Liver (tissue), 9 donors: ENCODE data around the gene GPR39. TPM values are rescaled to one million over a fixed set of nuclear protein-coding genes. Genes with fewer than 3 reads are reported as not detected.

Source experiments
- DNase-seq: peaks from one replicate; pipeline ENCODE4 v3.0.0-alpha.2; 2017; ENCODE audit warnings: low spot score
- H3K27ac ChIP-seq, 2 donors: one replicate each; pipeline ENCODE4 v1.7.0; 2013; ENCODE audit warnings: inconsistent platforms in 2 of 2, low read length in 2 of 2, control low read depth in 1 of 2, low read depth in 1 of 2, mild to moderate bottlenecking in 1 of 2
- H3K27me3 ChIP-seq, 4 donors: one replicate each; pipeline versions ENCODE4 v1.6.1 to v1.7.0; 2013; ENCODE audit warnings: low read length in 3 of 4, inconsistent platforms in 1 of 4, mild to moderate bottlenecking in 1 of 4, moderate library complexity in 1 of 4; ENCODE audit not compliant: control insufficient read depth in 4 of 4, insufficient read depth in 4 of 4
- H3K36me3 ChIP-seq, 4 donors: one replicate each; pipeline versions ENCODE4 v1.6.1 to v1.7.0; 2013; ENCODE audit warnings: low read length in 3 of 4, mild to moderate bottlenecking in 3 of 4, low read depth in 1 of 4, moderate library complexity in 1 of 4; ENCODE audit not compliant: control insufficient read depth in 4 of 4, insufficient read depth in 3 of 4
- H3K4me1 ChIP-seq, 4 donors: one replicate each; pipeline versions ENCODE4 v1.6.1 to v1.7.0; 2013; ENCODE audit warnings: low read length in 3 of 4, mild to moderate bottlenecking in 3 of 4, moderate library complexity in 1 of 4; ENCODE audit not compliant: control insufficient read depth in 4 of 4, insufficient read depth in 4 of 4
- H3K4me3 ChIP-seq, 3 donors: one replicate each; pipeline versions ENCODE4 v1.6.1 to v1.7.0; 2013; ENCODE audit warnings: low read length in 3 of 3, control low read depth in 1 of 3, low read depth in 1 of 3, mild to moderate bottlenecking in 1 of 3
- H3K9ac ChIP-seq, 2 donors: one replicate each; pipeline ENCODE4 v1.7.0; 2013; ENCODE audit warnings: low read length in 2 of 2, mild to moderate bottlenecking in 2 of 2, moderate library complexity in 2 of 2, control low read depth in 1 of 2, low read depth in 1 of 2
- H3K9me3 ChIP-seq, 4 donors: one replicate each; pipeline versions ENCODE4 v1.6.1 to v1.7.0; 2013; ENCODE audit warnings: low read length in 3 of 4; ENCODE audit not compliant: control insufficient read depth in 4 of 4
- ATF3 ChIP-seq: IDR thresholded peaks from 2 replicates; pipeline ENCODE4 v1.6.1; 2016; ENCODE audit warnings: antibody characterized with exemption
- CTCF ChIP-seq: fragments of 150-350 bp; IDR thresholded peaks from 2 replicates; pipeline ENCODE4 v1.5.1; 2017; ENCODE audit warnings: improper control_type of control experiment, low read depth, low read length; ENCODE audit not compliant: missing input control
- EGR1 ChIP-seq, 2 donors: IDR thresholded peaks; 2 replicates each; pipeline ENCODE4 v1.6.1; 2016 to 2018; ENCODE audit warnings: antibody characterized with exemption in 2 of 2, low read depth in 2 of 2
- FOXA1 ChIP-seq: IDR thresholded peaks from 2 replicates; pipeline ENCODE4 v1.6.1; 2016; ENCODE audit warnings: antibody characterized with exemption
- FOXA2 ChIP-seq: IDR thresholded peaks from 2 replicates; pipeline ENCODE4 v1.6.1; 2016; ENCODE audit warnings: antibody characterized with exemption
- GABPA ChIP-seq, 2 donors: IDR thresholded peaks in 1 of 2; conservative IDR thresholded peaks in 1 of 2; 2 replicates each; pipeline ENCODE4 v1.6.1; 2016; ENCODE audit warnings: antibody characterized with exemption in 2 of 2, mild to moderate bottlenecking in 1 of 2, moderate library complexity in 1 of 2
- HNF4A ChIP-seq, 2 donors: conservative IDR thresholded peaks; 2 replicates each; pipeline ENCODE4 v1.6.1; 2016; ENCODE audit warnings: antibody characterized with exemption in 2 of 2, mild to moderate bottlenecking in 2 of 2
- HNF4G ChIP-seq: IDR thresholded peaks from 2 replicates; pipeline ENCODE4 v1.6.1; 2016; ENCODE audit warnings: antibody characterized with exemption
- JUND ChIP-seq, 2 donors: IDR thresholded peaks; 2 replicates each; pipeline ENCODE4 v1.6.1; 2016; ENCODE audit warnings: antibody characterized with exemption in 2 of 2
- MAX ChIP-seq: IDR thresholded peaks from 2 replicates; pipeline ENCODE4 v1.6.1; 2016; ENCODE audit warnings: antibody characterized with exemption
- NR2F2 ChIP-seq: IDR thresholded peaks from 2 replicates; pipeline ENCODE4 v1.6.1; 2016; ENCODE audit warnings: antibody characterized with exemption
- RAD21 ChIP-seq, 2 donors: IDR thresholded peaks; 2 replicates each; pipeline ENCODE4 v1.6.1; 2016; ENCODE audit warnings: antibody characterized with exemption in 2 of 2, mild to moderate bottlenecking in 2 of 2
- REST ChIP-seq: IDR thresholded peaks from 2 replicates; pipeline ENCODE4 v1.6.1; 2016; ENCODE audit warnings: antibody characterized with exemption, mild to moderate bottlenecking
- RXRA ChIP-seq, 2 donors: IDR thresholded peaks; 2 replicates each; pipeline ENCODE4 v1.6.1; 2017 to 2018; ENCODE audit warnings: antibody characterized with exemption in 2 of 2, mild to moderate bottlenecking in 1 of 2
- SP1 ChIP-seq: IDR thresholded peaks from 2 replicates; pipeline ENCODE4 v1.6.1; 2018; ENCODE audit warnings: antibody characterized with exemption, mild to moderate bottlenecking
- TAF1 ChIP-seq: conservative IDR thresholded peaks from 2 replicates; pipeline ENCODE4 v1.6.1; 2016; ENCODE audit warnings: antibody characterized with exemption, mild to moderate bottlenecking
- YY1 ChIP-seq: IDR thresholded peaks from 2 replicates; pipeline ENCODE4 v1.6.1; 2016; ENCODE audit warnings: antibody characterized with exemption, mild to moderate bottlenecking
- ZBTB33 ChIP-seq: IDR thresholded peaks from 2 replicates; pipeline ENCODE4 v1.6.1; 2016; ENCODE audit warnings: antibody characterized with exemption
- WGBS: extraction: QIAGEN DNeasy Blood & Tissue Kit; methylation state at CpG from one replicate; pipeline ENCODE4 v1.1.7; 2013; 5-methylcytosine and 5-hydroxymethylcytosine counted together
- polyA plus RNA-seq, 2 donors: library from polyadenylated mRNA; stranded (reverse) in 1 of 2; unstranded in 1 of 2; fragments of 200-250 nt in 1 of 2; fragments of >200 nt in 1 of 2; fragmentation: Nextera tagmentation in 1 of 2; extraction: Ambion mirVana in 1 of 2; gene quantifications; one replicate each; pipeline versions ENCODE4 v1.2.1 to v1.2.3, GENCODE V29; 2013 to 2015
- total RNA-seq, 2 donors: library from RNA; depleted of rRNA; stranded (reverse); fragments of >200 nt; gene quantifications; one replicate each; pipeline ENCODE4 v1.2.3, GENCODE V29; 2014
- donor health status: healthy.
- donor health status: healthy.
- donor health status: healthy.
- donor health status: healthy.
- donor health status: healthy.

Gene GPR39
- total and polyA plus RNA-seq, 4 donors: 2.2 to 13.0 (median 2.8) TPM

GRCh38 chr2:132557694-132558093 is 141.1 kb downstream of the GPR39 start:
- no peak for TF ChIP-seq EGR1 (IDR thresholded peaks at IDR 0.05; ENCODE audit: low read depth in 2 of 2)
- no peak for TF ChIP-seq FOXA1
- TF ChIP-seq SP1: no peak
- no peak for TF ChIP-seq JUND (IDR thresholded peaks at IDR 0.05)
- no peak for TF ChIP-seq RAD21 (IDR thresholded peaks at IDR 0.05)
- TF ChIP-seq FOXA2: no peak
- no peak for TF ChIP-seq NR2F2
- no peak for TF ChIP-seq YY1
- no peak for TF ChIP-seq RXRA (IDR thresholded peaks at IDR 0.05)
- no peak for TF ChIP-seq ZBTB33
- TF ChIP-seq GABPA (IDR thresholded peaks at IDR 0.05 in 1 of 2, conservative IDR thresholded peaks at IDR 0.05 in 1 of 2): no peak
- no peak for TF ChIP-seq HNF4G
- no peak for TF ChIP-seq TAF1
- TF ChIP-seq MAX: no peak
- TF ChIP-seq HNF4A (conservative IDR thresholded peaks at IDR 0.05): no peak
- no peak for TF ChIP-seq CTCF
- no peak for TF ChIP-seq REST
- TF ChIP-seq ATF3: no peak
- 73% methylated on average over 9 of the region's 9 CpGs for WGBS
- Histone ChIP-seq H3K4me3 (no peak overlapping the region), H3K36me3 (no peaks in the 10 kb centered on the region), H3K27ac (no peak overlapping the region), H3K27me3 (no peaks in the 10 kb centered on the region), H3K4me1 (peaks cover 2 to 18% (median 12%) of the 10 kb centered on the region in 4 donors), H3K9ac (no peak overlapping the region), H3K9me3 (no peaks in the 10 kb centered on the region)
- no peak for DNase-seq
